NCI-H1417 (cell line): ENCODE results near the gene COL4A6.
"Not testable (repeated sequence)": the region's sequence is repeated elsewhere in the genome, so short reads cannot be mapped to it uniquely, and the experiment has no call there.

Source experiments
- DNase-seq, 3 experiments: peaks; one replicate each; lab custom pipeline; 2025; lab: John Stamatoyannopoulos, UW

Gene COL4A6

GRCh38 chrX:108438110-108438623 is at the start of gene COL4A6:
Gene COL4A6 (minus strand): TSS chrX:108438422. CDS start chrX:108438196, 226 bp downstream.
- no peak for DNase-seq

DNA sequence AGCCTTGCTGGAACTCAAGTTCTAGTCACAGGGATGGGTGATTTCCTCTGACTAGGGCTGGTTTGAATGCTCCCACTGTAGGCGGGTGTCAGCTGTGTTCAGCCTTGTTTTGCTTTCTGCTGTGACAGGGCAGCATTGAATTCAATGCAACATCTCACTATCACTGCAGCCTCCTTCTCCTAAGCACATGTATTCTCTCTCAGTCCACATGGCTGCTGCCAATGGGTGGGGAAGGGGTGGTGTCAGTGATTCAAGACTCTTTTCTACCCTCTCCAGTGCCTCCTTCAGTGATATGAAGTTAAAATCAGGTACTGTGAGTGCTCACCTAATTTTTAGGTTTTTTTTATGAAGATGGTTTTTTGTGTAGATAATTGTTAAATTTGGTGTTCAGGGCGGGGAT is 47.7 kb upstream of the COL4A6 start:
- DNase-seq: no peak

DNA sequence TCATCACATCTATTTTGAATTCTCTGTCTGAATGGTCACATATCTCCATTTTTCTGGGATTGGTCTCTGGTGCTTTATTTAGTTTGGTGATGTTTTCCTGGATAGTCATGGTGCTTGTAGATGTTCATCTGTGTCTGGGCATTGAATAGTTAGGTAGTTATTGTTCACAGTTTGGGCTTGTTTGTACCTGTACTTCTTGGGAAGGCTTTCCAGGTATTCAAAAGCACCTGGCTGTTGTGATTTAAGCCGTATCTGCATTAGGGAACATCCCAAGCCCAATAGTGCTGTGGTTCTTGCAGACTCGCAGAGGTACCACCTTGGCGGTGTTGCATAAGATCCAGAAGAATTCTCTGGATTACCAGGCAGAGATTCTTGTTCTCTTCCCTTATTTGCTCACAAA is 46.0 kb upstream of the COL4A6 start:
- DNase-seq: no peak

GRCh38 chrX:108481528-108481927 is 43.3 kb upstream of the COL4A6 start:
- not testable (repeated sequence) for DNase-seq

GRCh38 chrX:108473979-108474378 is 35.8 kb upstream of the COL4A6 start:
- DNase-seq: no peak

GRCh38 chrX:108468486-108468885 is 30.3 kb upstream of the COL4A6 start:
- no peak for DNase-seq

DNA sequence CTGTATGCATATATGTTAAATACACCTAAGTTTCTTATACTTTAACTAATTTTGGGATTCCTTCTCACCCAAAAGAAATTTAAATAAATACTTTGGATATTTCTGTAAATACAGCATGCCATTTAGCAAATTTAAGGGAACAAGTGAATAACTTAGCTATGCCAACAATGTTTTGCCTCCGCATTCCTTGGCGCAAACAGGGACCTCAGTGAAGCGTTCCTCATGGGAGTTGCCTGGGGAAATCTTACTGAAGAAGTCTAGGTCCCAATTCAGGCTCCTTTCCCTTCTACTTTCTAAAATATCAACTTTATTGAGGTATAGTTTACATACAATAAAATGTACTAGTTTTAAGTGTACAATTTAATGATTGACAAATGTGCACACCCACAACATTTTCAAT is 26.4 kb upstream of the COL4A6 start:
- no peak for DNase-seq

DNA sequence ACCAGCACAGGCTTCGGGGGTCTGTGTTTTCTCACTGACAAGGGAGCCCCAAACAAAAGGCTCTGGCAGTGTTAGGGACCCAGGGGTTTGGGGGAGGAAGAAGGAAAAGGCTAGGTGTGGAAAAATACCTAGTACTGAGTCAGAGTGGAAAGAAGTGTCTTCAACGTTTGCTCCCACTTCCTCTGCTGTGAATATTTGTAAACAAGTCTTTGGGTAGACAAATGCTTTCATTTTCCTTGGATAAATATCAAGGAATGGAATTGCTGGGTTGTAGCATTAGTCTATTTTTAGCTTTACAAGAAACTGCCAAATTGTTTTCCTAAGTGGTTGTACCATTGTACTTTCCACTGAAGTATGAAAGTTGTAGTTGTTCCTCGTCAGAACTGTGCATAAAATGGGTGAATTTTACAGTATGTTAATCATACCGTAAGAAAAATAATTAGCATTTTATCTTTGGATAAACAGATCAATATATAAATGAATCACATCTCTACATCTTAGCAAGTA is 18.8 kb upstream of the COL4A6 start:
- DNase-seq: no peak

- DNase-seq: no peak
Measured at GRCh38 chrX:108453841-108454240, 15.6 kb upstream of the COL4A6 start.

GRCh38 chrX:108447303-108447702 is 9.1 kb upstream of the COL4A6 start:
- no peak for DNase-seq

DNA sequence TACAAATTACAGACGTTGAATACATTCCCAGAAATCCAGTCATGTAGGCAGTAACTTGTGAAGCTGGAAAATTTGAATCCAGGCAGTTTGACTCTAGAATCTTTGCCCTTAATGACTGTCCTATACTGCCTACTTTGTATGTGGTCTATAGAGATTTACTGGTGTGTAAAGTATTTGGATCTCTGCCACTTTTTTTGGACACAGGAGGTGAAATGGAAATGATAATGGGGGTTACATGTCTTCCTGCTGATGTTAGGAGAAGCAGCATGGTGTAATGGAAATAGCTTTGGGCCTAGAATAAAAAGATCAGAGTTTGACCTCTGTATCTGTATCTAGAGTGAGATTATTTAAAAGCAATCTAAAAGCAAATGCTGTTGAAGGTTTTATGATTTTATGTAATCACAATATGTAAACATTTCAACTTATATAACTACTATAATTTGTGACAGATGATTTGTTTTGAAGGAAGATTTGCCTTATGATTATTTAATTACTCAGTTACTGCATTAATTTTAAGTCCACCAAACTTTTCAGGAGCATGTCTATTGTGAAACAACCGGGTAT is 4.8 kb upstream of the COL4A6 start:
- peak in 1 of 3 experiments; percentile 17 for DNase-seq

DNA sequence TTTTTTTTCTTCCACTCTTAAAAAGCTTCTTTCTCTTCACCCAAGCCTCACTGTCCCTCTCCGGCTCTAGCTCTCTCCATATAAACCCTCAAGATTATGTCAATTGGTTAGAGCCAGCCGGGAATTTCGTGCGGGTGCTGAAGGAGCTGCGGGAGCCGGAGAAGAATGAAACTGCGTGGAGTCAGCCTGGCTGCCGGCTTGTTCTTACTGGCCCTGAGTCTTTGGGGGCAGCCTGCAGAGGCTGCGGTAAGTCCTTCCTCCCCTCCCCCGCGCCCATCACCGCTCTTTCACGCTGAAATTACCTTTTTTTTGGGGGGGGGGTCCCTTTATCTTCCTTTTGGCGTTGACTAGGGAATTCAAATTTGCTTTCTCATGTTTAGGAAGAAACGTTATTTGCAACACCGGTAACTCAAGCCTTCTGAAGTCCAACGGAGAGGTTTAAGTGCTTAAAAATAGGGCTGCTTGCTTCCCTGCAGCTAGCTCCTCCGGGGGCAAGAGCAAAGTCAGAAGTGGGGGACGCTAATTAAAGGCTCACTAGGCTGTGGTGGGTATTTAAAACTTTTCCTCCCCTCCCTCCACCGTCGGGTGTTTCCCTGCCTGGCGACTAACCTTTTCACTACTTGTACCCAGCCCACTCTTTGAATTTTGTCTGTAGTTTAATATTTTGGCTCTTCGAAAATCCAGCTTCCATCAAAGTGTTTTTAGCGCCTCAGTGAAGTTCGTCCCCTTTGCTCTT is 1.9 kb upstream of the COL4A6 start:
- DNase-seq: peak in 2 of 3 experiments; percentile 44 to 76

DNA sequence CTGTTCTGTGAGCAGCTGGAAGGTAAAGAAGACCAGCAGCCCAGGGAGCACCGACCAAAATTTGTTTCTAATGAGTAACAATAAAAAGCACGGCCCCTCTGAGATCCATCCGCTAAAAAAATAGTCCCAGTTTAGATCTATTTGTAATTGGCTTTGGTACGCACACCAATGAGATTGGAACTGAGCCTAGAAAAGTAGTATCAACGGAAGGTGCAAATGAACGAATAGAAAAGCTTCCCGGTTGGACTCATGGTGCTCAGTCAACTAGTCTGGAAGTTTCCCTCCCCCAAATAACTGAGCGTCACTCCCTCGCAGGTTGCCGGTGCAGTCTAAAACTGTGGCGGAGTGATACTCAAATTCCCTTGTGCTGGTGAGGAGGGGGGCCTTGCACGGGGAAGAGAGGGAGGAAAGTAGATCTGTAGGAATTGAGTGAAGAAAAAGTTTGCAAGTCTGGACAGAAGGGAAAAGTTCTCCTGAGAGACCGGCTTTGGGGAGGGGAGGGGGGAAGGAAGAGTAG is 1.3 kb upstream of the COL4A6 start, which contains the start of gene COL4A5:
Gene COL4A5 (plus strand): TSS at position 413 of the 517 bp plus-strand sequence. CDS start 288 bp downstream, outside the sequence.
- peak in 2 of 3 experiments; percentile 73 to 88 for DNase-seq

DNA sequence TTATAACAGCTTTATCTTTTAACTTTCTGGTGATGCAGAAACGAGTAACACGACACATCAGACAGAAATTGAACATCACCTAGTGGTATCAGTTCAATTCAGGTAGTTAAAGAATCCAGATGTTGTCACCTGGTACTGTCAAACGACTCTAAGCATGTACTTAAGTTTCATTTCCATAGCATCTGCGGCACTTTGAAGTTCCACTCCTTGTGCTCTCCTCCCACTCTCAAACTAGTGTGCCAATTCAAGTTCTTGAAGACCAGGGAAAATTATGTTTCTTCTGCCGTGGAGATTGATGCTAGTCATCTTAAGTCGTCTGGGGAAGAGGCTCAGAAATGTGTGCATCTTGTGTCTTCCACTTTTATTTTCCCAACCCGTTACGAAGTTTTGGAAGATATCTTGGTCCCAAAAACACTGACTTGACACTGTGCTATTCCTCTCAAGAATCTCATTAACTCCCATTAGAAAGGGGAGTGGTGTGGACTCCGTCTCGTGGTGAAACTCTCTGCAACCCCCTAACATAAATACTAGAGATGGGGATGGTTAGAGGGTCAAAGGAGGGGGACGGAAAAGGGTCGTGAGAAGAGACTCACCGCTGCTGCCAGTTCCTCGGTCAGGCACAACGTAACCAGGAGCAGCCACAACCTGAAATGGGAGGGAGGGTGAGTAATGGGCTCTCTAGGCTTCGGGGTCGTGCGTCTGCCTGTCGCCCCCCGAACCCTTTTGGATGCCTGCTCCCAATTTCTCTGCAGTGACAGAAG is 693 bp downstream of the COL4A6 start:
- DNase-seq: no peak

DNA sequence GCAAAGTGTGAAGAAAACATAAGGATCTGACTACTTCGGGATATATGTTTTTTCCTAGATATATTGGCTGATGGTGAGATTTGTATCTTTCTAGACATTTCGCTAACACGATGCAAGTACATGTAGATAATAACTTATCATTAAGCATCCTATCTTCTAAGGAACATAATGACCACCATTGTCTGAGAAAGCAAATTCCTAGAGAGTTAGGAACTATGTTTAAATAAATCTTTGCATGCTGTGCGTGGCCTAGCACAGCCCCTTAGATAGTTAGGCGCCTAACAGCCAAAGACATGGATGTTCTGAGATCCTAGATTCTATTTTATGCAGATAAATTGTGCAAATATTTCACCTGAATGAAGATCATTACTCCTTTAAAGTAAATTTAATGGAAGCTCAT is 3.0 kb downstream of the COL4A6 start:
- no peak for DNase-seq

DNA sequence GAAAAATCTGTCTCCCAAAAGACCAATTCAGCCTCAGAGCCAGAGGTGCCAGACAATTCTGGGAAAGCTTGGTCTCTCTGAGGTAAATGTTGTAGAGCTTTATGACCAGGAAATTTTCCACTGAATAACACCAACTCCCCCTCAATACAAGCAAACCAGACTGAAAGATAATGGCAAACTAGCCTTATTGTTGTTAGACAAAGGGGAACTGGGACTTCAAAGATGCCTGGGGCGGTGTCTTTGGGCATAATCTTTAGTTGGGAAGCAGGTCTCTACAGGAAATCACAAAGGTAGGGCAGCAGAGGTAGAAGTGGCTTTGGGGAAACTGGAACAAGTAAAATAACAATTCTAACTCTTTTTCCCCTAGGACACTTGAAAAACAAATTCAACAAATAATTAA is 12.0 kb downstream of the COL4A6 start:
- DNase-seq: peak in 2 of 3 experiments; percentile 9 to 59

- peak in 2 of 3 experiments; percentile 21 to 67 for DNase-seq
Measured at GRCh38 chrX:108420481-108420880, 17.7 kb downstream of the COL4A6 start.

- no peak for DNase-seq
Measured at GRCh38 chrX:108419401-108419800, 18.8 kb downstream of the COL4A6 start.

DNA sequence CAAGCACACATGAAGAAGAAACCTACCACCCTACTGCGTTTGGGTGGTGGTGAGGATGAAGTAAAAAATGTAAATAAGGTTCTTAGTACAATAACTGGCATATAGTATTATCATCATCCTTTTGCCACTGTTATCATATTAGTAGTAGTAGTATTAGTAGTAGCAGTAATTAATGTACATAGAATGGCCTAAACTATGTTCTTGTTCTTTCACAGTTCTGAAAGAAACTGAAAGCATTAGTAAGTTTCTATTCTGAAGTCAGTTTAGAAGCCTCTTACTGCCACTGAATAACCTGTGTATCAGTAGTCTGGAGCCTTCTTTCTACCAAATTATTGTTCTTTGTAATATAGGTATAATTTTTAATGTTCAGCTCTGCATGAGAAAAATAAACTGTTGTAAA is 21.0 kb downstream of the COL4A6 start:
- DNase-seq: no peak

- DNase-seq: no peak
Measured at GRCh38 chrX:108415891-108416290, 22.3 kb downstream of the COL4A6 start.

GRCh38 chrX:108415146-108415545 is 23.1 kb downstream of the COL4A6 start:
- no peak for DNase-seq

DNA sequence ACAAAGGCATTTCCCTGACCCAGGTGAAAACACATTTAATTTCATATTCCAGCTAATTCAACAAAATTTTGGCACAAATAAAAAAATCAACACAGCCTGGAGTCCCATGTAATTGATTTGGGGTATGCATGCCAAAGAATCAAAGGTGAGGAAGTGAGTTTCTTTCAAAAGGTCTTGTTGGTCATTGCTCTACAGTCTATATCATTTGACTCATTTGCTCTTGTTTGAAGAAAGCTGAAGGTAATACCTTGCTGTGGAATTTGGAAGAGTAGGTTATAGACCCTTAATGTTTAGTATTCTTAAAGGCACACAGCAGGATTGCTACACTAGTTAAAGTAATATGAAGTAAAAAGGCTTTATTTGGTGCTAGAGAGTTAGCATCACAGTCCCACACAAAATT is 25.4 kb downstream of the COL4A6 start:
- DNase-seq: no peak
